HEK293 (cell line): ENCODE measurements around the gene BBS9.

Source experiments
- CTCF ChIA-PET: fragments of 350-600 bp; formaldehyde crosslinking; extraction: SDS; loops from one replicate; lab custom pipeline; 2021; ENCODE audit warnings: antibody characterized with exemption; lab: Yijun Ruan, JAX
- POLR2A ChIA-PET: fragments of 300-600 bp; formaldehyde crosslinking; extraction: SDS; loops from one replicate; lab custom pipeline; 2020; ENCODE audit warnings: antibody characterized with exemption, inconsistent platforms; lab: Yijun Ruan, JAX
- H3K27ac ChIP-seq: fragments of 200-500 bp; sonication (Bioruptor generic); 2 replicates; pipeline ENCODE4 v1.5.1; 2014; ENCODE audit warnings: low read depth, low read length, control low read depth, inconsistent platforms; ENCODE audit errors: extremely low read depth
- H3K36me3 ChIP-seq, 2 experiments: fragments of 200-500 bp in 1 of 2; sonication (Bioruptor generic) in 1 of 2; 1 replicate in 1 of 2; 2 replicates in 1 of 2; pipeline ENCODE4 v1.5.1; 2014 to 2017; ENCODE audit warnings: inconsistent platforms in 2 of 2, low read length in 2 of 2; ENCODE audit not compliant: control insufficient read depth in 2 of 2, insufficient read depth in 1 of 2
- H3K4me1 ChIP-seq: fragments of 200-500 bp; sonication (Bioruptor generic); 2 replicates; pipeline ENCODE4 v1.5.1; 2014; ENCODE audit warnings: mild to moderate bottlenecking, low read length, inconsistent platforms; ENCODE audit not compliant: control insufficient read depth, insufficient read depth
- H3K4me3 ChIP-seq: 2 replicates; pipeline ENCODE4 v1.5.1; 2011; ENCODE audit warnings: low read depth, mild to moderate bottlenecking, control low read depth, low read length, moderate library complexity
- H3K9me3 ChIP-seq: fragments of 200-500 bp; sonication (Bioruptor generic); 2 replicates; pipeline ENCODE4 v1.5.1; 2014; ENCODE audit warnings: low read depth, low read length, inconsistent platforms; ENCODE audit not compliant: control insufficient read depth, insufficient read depth
- FEZF1 ChIP-seq: fragments of 450-650 bp; formaldehyde crosslinking; IDR thresholded peaks from 2 replicates; pipeline ENCODE4 v1.5.1; 2016; ENCODE audit warnings: missing biosample characterization, missing genetic modification characterization
- HOXD13 ChIP-seq: sonication (generic); formaldehyde crosslinking; IDR thresholded peaks from 2 replicates; pipeline ENCODE4 v1.8.0; 2022; ENCODE audit warnings: missing genetic modification reagents, borderline replicate concordance
- KLF10 ChIP-seq: fragments of 450-650 bp; IDR thresholded peaks from 2 replicates; pipeline ENCODE4 v1.5.1; 2018; ENCODE audit warnings: missing biosample characterization, mild to moderate bottlenecking, missing genetic modification characterization
- MYNN ChIP-seq: fragments of 450-650 bp; formaldehyde crosslinking; IDR thresholded peaks from 2 replicates; pipeline ENCODE4 v1.5.1; 2016; ENCODE audit warnings: missing biosample characterization, missing genetic modification characterization, borderline replicate concordance
- PRDM4 ChIP-seq: fragments of 450-650 bp; formaldehyde crosslinking; IDR thresholded peaks from 2 replicates; pipeline ENCODE4 v1.5.1; 2017; ENCODE audit warnings: missing biosample characterization, missing genetic modification characterization
- SCRT2 ChIP-seq: fragments of 450-650 bp; formaldehyde crosslinking; IDR thresholded peaks from 2 replicates; pipeline ENCODE4 v1.5.1; 2016; ENCODE audit warnings: missing biosample characterization, missing genetic modification characterization
- WT1 ChIP-seq: fragments of 450-650 bp; formaldehyde crosslinking; IDR thresholded peaks from 2 replicates; pipeline ENCODE4 v1.5.1; 2016; ENCODE audit warnings: missing biosample characterization, missing genetic modification characterization
- ZBTB11 ChIP-seq: fragments of 450-650 bp; formaldehyde crosslinking; conservative IDR thresholded peaks from 2 replicates; pipeline ENCODE4 v1.5.1; 2016; ENCODE audit warnings: low read depth, missing biosample characterization, missing genetic modification characterization
- ZBTB44 ChIP-seq: fragments of 450-650 bp; IDR thresholded peaks from 2 replicates; pipeline ENCODE4 v1.5.1; 2018; ENCODE audit warnings: missing biosample characterization, mild to moderate bottlenecking, missing genetic modification characterization
- ZNF146 ChIP-seq: fragments of 450-650 bp; formaldehyde crosslinking; IDR thresholded peaks from 2 replicates; pipeline ENCODE4 v1.5.1; 2016; ENCODE audit warnings: missing biosample characterization, missing genetic modification characterization
- ZNF202 ChIP-seq: fragments of 450-650 bp; formaldehyde crosslinking; IDR thresholded peaks from 2 replicates; pipeline ENCODE4 v1.5.1; 2016; ENCODE audit warnings: missing biosample characterization, missing genetic modification characterization, borderline replicate concordance
- ZNF274 ChIP-seq, 2 experiments: fragments of 200-500 bp in 1 of 2; fragments of 450-650 bp in 1 of 2; sonication (Bioruptor generic) in 1 of 2; formaldehyde crosslinking in 1 of 2; IDR thresholded peaks; 2 replicates each; pipeline versions ENCODE4 v1.5.1 to v1.6.1; 2014 to 2016; ENCODE audit warnings: borderline replicate concordance in 1 of 2, inconsistent platforms in 1 of 2, low read length in 1 of 2, missing biosample characterization in 1 of 2, missing genetic modification characterization in 1 of 2
- ZNF324 ChIP-seq: fragments of 450-650 bp; formaldehyde crosslinking; IDR thresholded peaks from 2 replicates; pipeline ENCODE4 v1.5.1; 2016; ENCODE audit warnings: missing biosample characterization, missing genetic modification characterization
- ZNF362 ChIP-seq: fragments of 450-650 bp; formaldehyde crosslinking; IDR thresholded peaks from 2 replicates; pipeline ENCODE4 v1.5.1; 2016; ENCODE audit warnings: missing biosample characterization, missing genetic modification characterization
- ZNF426 ChIP-seq: fragments of 450-650 bp; formaldehyde crosslinking; IDR thresholded peaks from 2 replicates; pipeline ENCODE4 v1.5.1; 2017; ENCODE audit warnings: missing biosample characterization, missing genetic modification characterization, mild to moderate bottlenecking, inconsistent platforms, moderate library complexity
- ZNF488 ChIP-seq: fragments of 450-650 bp; formaldehyde crosslinking; IDR thresholded peaks from 2 replicates; pipeline ENCODE4 v1.5.1; 2016; ENCODE audit warnings: missing biosample characterization, missing genetic modification characterization
- ZNF555 ChIP-seq: fragments of 450-650 bp; formaldehyde crosslinking; conservative IDR thresholded peaks from 2 replicates; pipeline ENCODE4 v1.5.1; 2017; ENCODE audit warnings: missing biosample characterization, mild to moderate bottlenecking, missing genetic modification characterization, inconsistent platforms
- ZNF645 ChIP-seq: fragments of 450-650 bp; formaldehyde crosslinking; IDR thresholded peaks from 2 replicates; pipeline ENCODE4; 2016; ENCODE audit warnings: missing biosample characterization, missing genetic modification characterization
- ZNF654 ChIP-seq: fragments of 450-650 bp; formaldehyde crosslinking; IDR thresholded peaks from 2 replicates; pipeline ENCODE4 v1.5.1; 2016; ENCODE audit warnings: low read depth, missing biosample characterization, missing genetic modification characterization
- ZNF660 ChIP-seq: fragments of 450-650 bp; IDR thresholded peaks from 2 replicates; pipeline ENCODE4 v1.5.1; 2018; ENCODE audit warnings: missing biosample characterization, mild to moderate bottlenecking, missing genetic modification characterization
- ZNF677 ChIP-seq: fragments of 450-650 bp; IDR thresholded peaks from 2 replicates; pipeline ENCODE4 v1.5.0; 2018; ENCODE audit warnings: missing biosample characterization, mild to moderate bottlenecking, missing genetic modification characterization, moderate library complexity
- ZNF76 ChIP-seq: fragments of 450-650 bp; formaldehyde crosslinking; IDR thresholded peaks from 2 replicates; pipeline ENCODE4; 2016; ENCODE audit warnings: low read depth, missing biosample characterization, missing genetic modification characterization, borderline replicate concordance
- ZNF792 ChIP-seq: fragments of 450-650 bp; formaldehyde crosslinking; IDR thresholded peaks from 2 replicates; pipeline ENCODE4 v1.5.1; 2016; ENCODE audit warnings: missing biosample characterization, missing genetic modification characterization
- ZSCAN23 ChIP-seq: fragments of 450-650 bp; formaldehyde crosslinking; IDR thresholded peaks from 2 replicates; pipeline ENCODE4 v1.5.1; 2016; ENCODE audit warnings: missing biosample characterization, missing genetic modification characterization
- ZXDB ChIP-seq: fragments of 450-650 bp; formaldehyde crosslinking; IDR thresholded peaks from 2 replicates; pipeline ENCODE4 v1.5.1; 2016; ENCODE audit warnings: missing biosample characterization, missing genetic modification characterization

Gene BBS9

GRCh38 chr7:33433357-33433756 is 304.0 kb downstream of the BBS9 start:
- TF ChIP-seq ZNF274 (IDR thresholded peaks at IDR 0.05; ENCODE audit: low read length): no peak
- no peak for TF ChIP-seq ZNF274 (tag by site-specific recombination; IDR thresholded peaks at IDR 0.05; ENCODE audit: borderline replicate concordance)
- no peak for TF ChIP-seq ZNF555 (tag by site-specific recombination)
- TF ChIP-seq ZSCAN23: no peak
- TF ChIP-seq SCRT2 (tag by site-specific recombination): no peak
- TF ChIP-seq ZNF426 (tag by site-specific recombination): no peak
- TF ChIP-seq HOXD13 (CRISPR knock-in tag): no peak
- no peak for TF ChIP-seq FEZF1 (tag by site-specific recombination)
- TF ChIP-seq ZNF660 (tag by site-specific recombination): no peak
- TF ChIP-seq ZNF792 (tag by site-specific recombination): no peak
- no peak for TF ChIP-seq ZNF654 (tag by site-specific recombination)
- no peak for TF ChIP-seq KLF10 (tag by site-specific recombination)
- TF ChIP-seq ZNF488: no peak
- CTCF ChIA-PET: no interaction called here
- H3K36me3 ChIP-seq: no peaks in the 10 kb centered on the region
- no peaks in the 10 kb centered on the region for H3K9me3 ChIP-seq
- no peak overlapping the region for H3K4me3 ChIP-seq
- POLR2A ChIA-PET: no interaction called here
- H3K4me1 ChIP-seq: no peaks in the 10 kb centered on the region
- no peak overlapping the region for H3K27ac ChIP-seq

GRCh38 chr7:33444511-33444910 is 315.1 kb downstream of the BBS9 start:
- ChIA-PET CTCF (interaction anchor here (0.5 to 1.3 kb wide), 2 partner anchors 15 to 537 kb away, joined by 3 read pairs; no protein-coding TSS in a partner anchor), POLR2A (no interaction called here)
- H3K9me3 ChIP-seq: no peaks in the 10 kb centered on the region
- no peak overlapping the region for H3K4me3 ChIP-seq
- H3K36me3 ChIP-seq: no peaks in the 10 kb centered on the region
- H3K4me1 ChIP-seq: no peaks in the 10 kb centered on the region; the same call in 1 of the 2 replicates
- no peak overlapping the region for H3K27ac ChIP-seq
- no peak for TF ChIP-seq ZXDB (tag by site-specific recombination)
- TF ChIP-seq ZBTB11: no peak
- TF ChIP-seq ZNF202 (tag by site-specific recombination): no peak
- TF ChIP-seq ZNF146: no peak
- no peak for TF ChIP-seq WT1 (tag by site-specific recombination)
- TF ChIP-seq ZNF324: no peak
- TF ChIP-seq ZNF645 (tag by site-specific recombination): no peak
- no peak for TF ChIP-seq ZNF76 (tag by site-specific recombination)
- no peak for TF ChIP-seq ZBTB44 (tag by site-specific recombination)
- no peak for TF ChIP-seq MYNN (tag by site-specific recombination)
- no peak for TF ChIP-seq PRDM4
- no peak for TF ChIP-seq ZNF362 (tag by site-specific recombination)
- no peak for TF ChIP-seq ZNF677 (tag by site-specific recombination)
